IMR-90 (cell line): ENCODE results near the gene WRAP73.

Source experiments
- BHLHE40 ChIP-seq: fragments of 150-350 bp; IDR thresholded peaks from 2 replicates; pipeline ENCODE4 v1.6.1; 2016; ENCODE audit warnings: mild to moderate bottlenecking, low read depth, low read length
- CEBPB ChIP-seq: IDR thresholded peaks from 2 replicates; pipeline ENCODE4 v1.6.1; 2012; ENCODE audit warnings: low read depth, low read length, improper control_type of control experiment
- CHD1 ChIP-seq: IDR thresholded peaks from 2 replicates; pipeline ENCODE4 v1.6.1; 2012; ENCODE audit warnings: low read depth, low read length, improper control_type of control experiment
- CTCF ChIP-seq: conservative IDR thresholded peaks from 2 replicates; pipeline ENCODE4 v1.5.1; 2012; ENCODE audit warnings: mild to moderate bottlenecking, low read depth, low read length, improper control_type of control experiment
- ELK1 ChIP-seq: fragments of 150-350 bp; IDR thresholded peaks from 2 replicates; pipeline ENCODE4 v1.6.1; 2016; ENCODE audit warnings: low read depth, mild to moderate bottlenecking, low read length, moderate library complexity, borderline replicate concordance
- FOS ChIP-seq: fragments of 150-350 bp; IDR thresholded peaks from 2 replicates; pipeline ENCODE4 v1.6.1; 2016; ENCODE audit warnings: low read depth, low read length
- MAZ ChIP-seq: IDR thresholded peaks from 2 replicates; pipeline ENCODE4 v1.6.1; 2012; ENCODE audit warnings: low read depth, mild to moderate bottlenecking, low read length, improper control_type of control experiment, moderate library complexity, borderline replicate concordance
- MXI1 ChIP-seq: IDR thresholded peaks from 2 replicates; pipeline ENCODE4 v1.6.1; 2012; ENCODE audit warnings: low read depth, mild to moderate bottlenecking, low read length, moderate library complexity, borderline replicate concordance
- POLR2A ChIP-seq: IDR thresholded peaks from 2 replicates; pipeline ENCODE4 v1.6.1; 2012; ENCODE audit warnings: mild to moderate bottlenecking, low read depth, low read length
- RCOR1 ChIP-seq: IDR thresholded peaks from 2 replicates; pipeline ENCODE4 v1.6.1; 2012; ENCODE audit warnings: mild to moderate bottlenecking, low read length, improper control_type of control experiment; ENCODE audit not compliant: insufficient replicate concordance
- RFX5 ChIP-seq: IDR thresholded peaks from 2 replicates; pipeline ENCODE4 v1.8.0; 2012; ENCODE audit warnings: low read depth, mild to moderate bottlenecking, low read length, moderate library complexity
- SMC3 ChIP-seq: fragments of 150-350 bp; IDR thresholded peaks from 2 replicates; pipeline ENCODE4 v1.6.1; 2016; ENCODE audit warnings: low read depth, mild to moderate bottlenecking, antibody characterized with exemption, low read length, moderate library complexity
- USF2 ChIP-seq: fragments of 150-350 bp; IDR thresholded peaks from 2 replicates; pipeline ENCODE4 v1.6.1; 2017; ENCODE audit warnings: mild to moderate bottlenecking, antibody characterized with exemption, low read length, low read depth

GRCh38 chr1:3651930-3652547 lies 2.1 kb upstream of the WRAP73 start, which contains the start of gene TP73:
- no peak for TF ChIP-seq MXI1
- TF ChIP-seq CTCF = no peak
- TF ChIP-seq POLR2A = no peak
- TF ChIP-seq CEBPB = no peak
- TF ChIP-seq SMC3 = no peak
- TF ChIP-seq BHLHE40 = no peak
- no peak for TF ChIP-seq RCOR1
- no peak for TF ChIP-seq FOS
- TF ChIP-seq RFX5 = no peak
- no peak for TF ChIP-seq ELK1
- TF ChIP-seq USF2 = no peak
- no peak for TF ChIP-seq MAZ
- no peak for TF ChIP-seq CHD1
